ENCODE data around the gene AKAP11. TPM values are rescaled to one million over a fixed set of nuclear protein-coding genes. Genes with fewer than 3 reads are reported as not detected.

The AKAP11 gene
- polyA plus RNA-seq, 3 donors: 29.0 to 41.4 (median 39.2) TPM

Other genes with a start within 250 kb of the AKAP11 start
- 10 to 100 TPM in 1 of 3 donors, 1 to 10 TPM in 2; 5.1 to 10.1 (median 9.6) TPM for gene DGKH, start 223.5 kb upstream of the AKAP11 start, polyA plus RNA-seq (ENCODE audit: insufficient read length in 3 of 3)

All from renal pelvis (tissue), 3 donors.